Thyroid gland (tissue), 4 donors: ENCODE results near the gene CERKL.

Source experiments
- CTCF ChIP-seq, 6 experiments: fragments of 200-600 bp in 3 of 6; fragments of 450-650 bp in 3 of 6; sonication (generic) in 3 of 6; IDR thresholded peaks; one replicate each; pipeline ENCODE4 v1.5.1; 2016 to 2019; ENCODE audit warnings: antibody characterized with exemption in 6 of 6, mild to moderate bottlenecking in 2 of 6, inconsistent platforms in 1 of 6, moderate library complexity in 1 of 6
- POLR2A ChIP-seq, 2 donors: fragments of 450-650 bp; IDR thresholded peaks; one replicate each; pipeline ENCODE4 v1.6.1; 2017; ENCODE audit warnings: antibody characterized with exemption in 2 of 2, mild to moderate bottlenecking in 2 of 2, moderate library complexity in 1 of 2

GRCh38 chr2:181528441-181528840, 128.5 kb downstream of the CERKL start:
- TF ChIP-seq POLR2A (IDR thresholded peaks at IDR 0.05) (no peak), CTCF (IDR thresholded peaks at IDR 0.05) (no peak)
